Activated effector memory CD4-positive, alpha-beta T cell treated with Interleukin-2 at 50 U/mL for 16 hours (primary cell): ENCODE measurements around the gene DOCK4.

Experiments
- DNase-seq: peaks from one replicate; pipeline ENCODE4 v3.0.0-alpha.2; 2020

The DOCK4 gene

DNA sequence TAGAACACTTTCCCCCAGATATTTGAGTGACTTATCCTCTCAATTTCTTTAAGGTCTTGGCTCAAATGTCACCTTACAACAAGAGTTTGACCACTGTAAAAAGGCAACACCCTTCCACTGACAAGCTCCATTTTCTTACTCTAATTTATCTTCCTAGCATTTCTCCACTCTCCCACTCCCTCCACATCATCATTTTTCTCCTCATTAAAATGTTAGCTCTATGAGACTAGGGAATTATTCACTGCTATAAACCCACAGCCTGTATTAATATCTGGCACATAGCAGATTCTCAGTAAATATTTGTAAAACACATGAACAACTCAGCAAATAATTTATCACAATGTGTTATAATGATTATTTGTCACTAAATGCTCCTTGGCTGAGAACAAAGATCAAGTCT, 161.0 kb downstream of the DOCK4 start:
- no peak for DNase-seq

GRCh38 chr7:112042631-112043030, 163.6 kb downstream of the DOCK4 start:
- DNase-seq: no peak

DNA sequence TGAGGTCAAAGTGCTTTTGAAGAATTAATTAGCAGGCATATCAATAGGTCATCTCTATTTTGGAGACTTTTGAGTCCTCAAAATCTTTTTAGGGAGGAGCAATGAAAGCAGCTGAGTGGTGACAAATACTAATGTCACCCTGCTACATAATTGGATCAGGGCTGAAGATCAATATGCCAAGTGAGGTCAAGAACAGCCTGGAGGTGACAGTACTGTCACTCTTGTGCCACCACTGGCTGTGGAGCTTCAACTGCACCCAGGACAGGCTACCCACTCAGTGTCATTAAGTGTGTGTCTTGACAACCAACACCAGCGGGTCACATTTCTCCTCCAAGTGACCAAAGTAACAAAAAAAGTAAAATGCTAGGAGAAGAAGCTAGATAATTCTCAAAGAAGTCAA, 167.8 kb downstream of the DOCK4 start:
- no peak for DNase-seq

- no peak for DNase-seq
These were observed 170.1 kb downstream of the DOCK4 start for GRCh38 chr7:112036071-112036470.

DNA sequence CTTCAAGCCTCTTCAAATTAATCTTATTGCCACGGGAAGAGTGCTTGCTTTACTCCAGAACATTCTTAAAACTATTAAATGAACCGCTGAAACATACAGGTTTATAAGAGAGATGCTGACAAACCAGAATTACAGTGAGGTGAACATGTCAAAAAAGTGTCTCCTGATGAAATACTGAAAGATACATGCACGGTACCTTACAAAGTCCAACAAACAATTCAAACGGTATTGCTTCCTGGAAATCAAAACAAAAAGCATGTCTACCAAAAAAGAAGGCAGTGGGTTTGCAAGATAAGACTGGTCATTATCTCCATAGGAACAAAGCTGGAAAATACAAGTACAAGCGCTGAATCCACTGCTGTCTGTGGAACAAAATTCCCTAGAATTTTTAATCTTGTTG, 174.5 kb downstream of the DOCK4 start:
- DNase-seq: no peak

DNA sequence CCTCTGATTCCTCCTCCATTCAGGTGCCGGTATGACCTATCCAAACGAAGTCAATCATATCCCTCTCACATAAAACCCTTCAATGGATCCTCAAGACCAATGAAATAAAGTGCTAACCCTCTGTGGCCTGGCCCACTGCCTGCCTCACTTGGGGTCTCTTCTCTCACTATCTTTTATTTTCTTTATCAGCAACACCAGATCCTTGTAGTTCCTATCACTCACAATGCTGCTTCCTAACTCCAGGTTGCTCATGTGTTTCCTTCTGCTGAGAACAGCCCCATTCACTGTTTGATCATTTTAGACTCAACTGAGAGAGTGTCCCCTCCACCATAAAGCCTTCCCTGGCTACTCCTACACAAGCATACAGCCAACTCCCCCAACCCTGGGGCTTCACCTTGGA, 180.6 kb downstream of the DOCK4 start:
- DNase-seq: no peak

DNA sequence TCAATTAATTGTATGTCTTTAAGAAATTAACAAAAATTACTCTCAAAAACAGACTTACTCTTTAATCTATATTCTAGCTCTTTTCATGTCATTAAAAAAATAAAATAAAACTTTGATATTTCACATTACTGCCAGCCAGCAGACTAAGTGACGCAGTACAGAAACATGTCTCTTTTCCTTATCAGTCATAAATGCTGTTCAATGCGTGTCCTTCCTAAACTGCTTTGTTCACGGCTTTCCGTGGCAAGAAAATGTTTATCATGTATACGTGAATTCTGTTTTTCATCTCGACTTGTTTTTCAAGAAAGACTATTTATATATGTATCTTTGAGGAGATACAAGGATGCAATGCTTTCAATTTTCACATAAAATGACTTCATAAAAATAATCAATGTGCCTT, 182.4 kb downstream of the DOCK4 start:
- DNase-seq: no peak

GRCh38 chr7:112023282-112023681, 182.9 kb downstream of the DOCK4 start:
- no peak for DNase-seq

DNA sequence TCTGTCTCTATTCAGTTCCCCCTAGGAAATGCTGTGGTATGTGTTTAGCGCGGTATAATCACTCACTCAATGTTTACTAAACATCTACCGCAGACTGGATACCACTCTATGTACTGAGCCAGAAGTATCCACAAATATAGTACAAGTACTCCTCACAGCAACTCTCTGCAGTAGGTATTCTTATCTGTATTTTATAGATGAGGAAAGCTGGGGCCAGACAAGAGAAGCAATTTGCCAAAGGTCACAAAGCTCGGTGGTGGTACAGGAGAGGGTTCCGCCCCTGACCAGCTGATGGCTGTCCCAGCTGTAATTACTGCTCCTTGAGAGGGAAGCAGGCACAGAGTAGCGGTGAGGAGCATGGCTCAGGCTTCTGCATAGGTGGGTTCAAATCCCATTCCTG, 184.1 kb downstream of the DOCK4 start:
- DNase-seq: no peak

- DNase-seq: no peak
These were observed 184.7 kb downstream of the DOCK4 start for GRCh38 chr7:112021379-112022044.

- no peak for DNase-seq
These were observed 185.4 kb downstream of the DOCK4 start for GRCh38 chr7:112020800-112021199.

- DNase-seq: no peak
These were observed 186.3 kb downstream of the DOCK4 start for GRCh38 chr7:112019932-112020331.

DNA sequence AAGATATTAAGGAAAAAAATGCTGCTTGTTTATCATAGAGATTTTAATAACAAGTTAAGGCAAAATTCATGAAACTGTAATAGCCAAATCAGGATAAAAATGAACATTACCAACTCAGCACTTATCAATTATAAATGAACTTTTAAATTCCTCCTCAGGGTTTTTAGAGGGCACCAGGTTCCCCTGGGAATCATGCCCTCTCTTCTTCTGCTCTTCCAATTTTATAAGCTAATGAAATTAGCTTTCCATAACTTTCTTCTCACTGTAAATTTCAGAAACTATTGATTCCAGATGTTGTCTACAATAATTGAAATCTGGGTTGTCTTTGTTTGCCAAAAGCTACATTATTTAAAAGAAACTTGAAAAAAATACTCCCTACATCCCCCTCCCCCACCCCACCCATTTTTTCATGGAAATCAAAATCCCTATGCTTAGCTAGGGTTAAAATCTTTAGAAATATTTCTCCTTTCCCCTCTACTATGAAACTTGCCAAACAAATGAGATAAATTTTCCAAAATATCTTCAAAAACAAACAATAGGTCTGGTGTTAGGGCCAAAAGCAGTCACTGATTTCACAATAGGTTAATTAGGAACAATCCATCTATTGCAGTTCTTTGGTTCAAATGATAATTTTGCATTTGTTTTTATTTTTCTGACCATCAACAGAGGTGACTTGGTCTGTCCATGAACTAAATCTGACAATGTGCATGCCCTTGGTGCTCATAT, 187.7 kb downstream of the DOCK4 start:
- no peak for DNase-seq

- DNase-seq: no peak
These were observed 191.1 kb downstream of the DOCK4 start for GRCh38 chr7:112015146-112015545.

DNA sequence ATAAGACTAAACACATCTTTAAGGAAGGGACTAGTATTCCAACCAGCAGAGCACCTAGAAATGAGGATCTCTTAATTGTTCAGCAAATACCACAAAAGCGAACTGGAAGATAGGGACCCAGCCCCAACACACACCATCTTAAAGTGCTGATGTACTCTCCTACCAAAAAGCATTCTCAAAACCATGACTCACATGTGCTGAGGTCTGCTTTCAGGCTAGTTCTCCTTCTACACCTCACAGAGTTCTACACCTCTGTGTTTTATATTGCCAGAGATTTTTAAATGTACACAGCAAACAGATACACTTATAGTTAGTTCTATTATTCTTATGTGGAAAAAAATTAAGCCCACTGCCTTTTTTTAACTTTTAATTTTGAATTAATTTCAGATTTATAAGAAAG, 191.9 kb downstream of the DOCK4 start:
- no peak for DNase-seq

GRCh38 chr7:112013274-112013673, 192.9 kb downstream of the DOCK4 start:
- DNase-seq: no peak

- DNase-seq: no peak
These were observed 194.0 kb downstream of the DOCK4 start for GRCh38 chr7:112012242-112012641.

DNA sequence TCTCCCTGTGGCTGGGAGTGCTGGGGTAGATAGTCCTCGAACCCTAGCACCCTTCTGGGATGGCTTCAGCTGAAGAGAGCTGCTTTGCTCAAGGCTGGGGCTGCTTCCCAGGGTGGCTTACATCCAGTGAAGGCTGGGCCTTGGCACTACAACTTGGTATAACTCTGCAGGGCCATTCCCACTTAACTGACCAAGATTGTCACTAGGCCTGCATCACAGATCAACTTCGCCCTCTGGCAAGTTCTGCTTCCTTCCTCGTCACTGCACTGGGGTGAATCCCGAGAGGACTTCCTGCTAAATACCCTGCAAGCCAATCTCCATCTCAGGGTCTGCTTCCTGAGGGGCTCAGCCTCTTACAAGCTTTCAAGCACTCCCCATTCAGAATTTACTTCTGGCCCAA, 195.2 kb downstream of the DOCK4 start:
- DNase-seq: no peak

- DNase-seq: no peak
These were observed 196.1 kb downstream of the DOCK4 start for GRCh38 chr7:112010109-112010508.

DNA sequence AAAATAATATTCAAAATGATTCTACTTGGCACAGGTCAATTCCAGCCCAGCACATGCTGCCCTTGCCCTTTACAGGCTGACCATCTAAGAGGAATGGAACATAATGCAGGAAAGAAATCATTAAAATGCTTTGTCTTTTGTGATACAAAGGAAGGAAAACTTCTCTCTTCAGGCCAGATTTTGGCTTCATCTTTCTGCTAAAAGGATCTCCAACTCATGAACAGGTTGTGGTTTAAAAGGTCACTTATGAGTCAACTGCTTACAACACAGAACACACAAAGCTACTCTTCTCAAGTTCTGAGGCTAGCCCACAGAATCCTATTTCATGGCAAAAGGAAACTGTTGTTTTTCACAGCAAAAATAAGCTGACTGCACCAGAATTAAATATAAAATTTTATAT, 197.1 kb downstream of the DOCK4 start:
- no peak for DNase-seq

DNA sequence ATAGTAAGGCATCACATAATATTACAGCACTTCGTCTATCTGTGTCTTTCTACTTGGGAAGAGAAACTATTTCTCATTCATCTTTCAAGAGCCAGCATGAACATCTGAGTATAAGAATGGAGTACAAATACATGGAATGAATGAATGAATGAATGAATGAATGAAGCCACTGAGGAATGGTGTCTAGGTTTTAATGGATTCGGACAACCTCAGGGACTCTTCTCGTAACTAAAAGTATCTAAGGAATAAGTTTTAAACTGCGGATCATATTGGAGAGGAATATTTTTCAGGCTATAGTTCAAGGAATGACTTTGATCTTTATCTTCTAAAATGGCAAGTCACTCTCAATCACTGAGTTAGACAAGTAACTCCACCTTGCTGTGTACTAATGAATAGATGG, 199.0 kb downstream of the DOCK4 start:
- DNase-seq: no peak

DNA sequence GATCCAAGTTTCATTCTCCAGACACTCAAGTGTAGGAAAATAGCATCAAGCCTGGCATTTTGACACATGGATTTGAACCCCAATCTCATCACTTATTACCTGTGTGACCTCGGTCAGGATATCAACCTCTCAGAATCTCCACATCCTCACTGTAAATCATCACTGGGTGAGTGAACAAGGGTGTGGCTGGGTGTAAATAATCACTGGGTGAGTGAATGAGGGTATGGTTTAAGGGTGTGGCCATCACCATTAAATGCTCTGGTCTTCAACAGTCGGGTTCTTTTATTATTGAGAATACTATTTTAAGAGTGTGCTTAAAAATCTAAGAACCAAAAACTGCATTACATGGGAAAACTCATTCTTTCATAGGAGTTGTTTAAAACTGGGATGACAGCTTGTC, 200.1 kb downstream of the DOCK4 start:
- DNase-seq: no peak

DNA sequence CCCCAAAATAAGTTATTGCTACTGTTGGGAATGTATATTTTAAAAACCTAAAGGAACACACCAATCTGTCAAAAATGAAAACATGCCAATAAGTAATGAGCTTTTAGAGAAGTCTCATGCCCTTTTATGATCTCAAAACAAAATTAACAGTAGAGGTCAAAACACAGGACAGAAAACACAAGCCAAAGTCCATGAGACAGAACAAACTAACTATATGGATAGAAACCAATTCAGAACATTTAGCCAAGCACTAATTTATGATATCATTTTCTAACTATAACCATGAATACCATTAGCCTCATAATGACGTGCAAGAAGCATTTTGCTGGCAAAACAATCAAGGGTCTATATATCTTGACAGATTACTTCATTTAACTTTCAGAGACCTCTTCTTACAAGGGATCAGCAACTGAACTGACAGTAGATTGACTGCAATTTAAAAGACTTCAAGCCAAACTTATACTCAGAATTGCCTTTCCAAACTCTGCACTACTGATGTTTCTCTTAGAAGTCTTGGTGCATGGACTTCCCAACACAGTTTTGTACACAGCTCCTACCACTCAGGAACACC, 200.9 kb downstream of the DOCK4 start:
- no peak for DNase-seq

DNA sequence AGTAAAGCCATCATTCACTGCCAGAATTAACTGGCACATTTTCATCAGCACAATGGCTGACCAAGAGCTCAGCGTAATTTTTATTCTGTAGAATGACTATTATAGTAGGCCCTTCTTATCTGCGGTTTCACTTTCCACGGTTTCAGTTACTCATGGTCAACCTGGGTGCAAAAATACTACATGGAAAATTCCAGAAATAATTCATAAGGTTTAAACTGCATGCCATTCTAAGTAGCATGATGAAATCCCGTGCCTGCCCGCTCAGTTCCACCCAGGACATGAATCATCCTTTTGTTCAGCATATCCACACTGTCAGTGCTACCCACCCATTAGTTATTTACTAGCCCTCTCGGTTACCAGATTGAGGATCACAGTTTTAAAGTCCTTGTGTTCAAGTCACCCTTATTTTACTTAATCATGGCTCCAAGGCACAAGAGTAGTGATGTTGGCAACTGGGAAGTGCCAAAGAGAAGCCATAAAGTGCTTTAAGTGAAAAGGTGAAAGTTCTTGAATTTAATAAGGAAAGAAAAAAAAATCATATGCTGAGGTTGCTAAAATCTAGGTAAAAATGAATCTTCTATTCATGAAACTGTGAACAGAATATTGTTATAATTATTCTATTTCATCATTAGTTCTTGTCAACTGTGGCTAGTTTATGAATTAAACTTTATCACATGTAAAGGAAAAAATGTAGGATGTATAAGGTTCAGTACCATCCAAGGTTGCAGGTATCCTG, 204.9 kb downstream of the DOCK4 start:
- no peak for DNase-seq
